ENCODE data around the gene BRIX1.
"Not testable (repeated sequence)": the region's sequence is repeated elsewhere in the genome, so short reads cannot be mapped to it uniquely, and the experiment has no call there.

The BRIX1 gene

GRCh38 chr5:34914671-34915138 lies 806 bp upstream of the BRIX1 start:
- peak; percentile 49 for DNase-seq (ENCODE audit: low spot score)

GRCh38 chr5:34915856-34916192 lies 313 bp downstream of the BRIX1 start:
- no peak for DNase-seq (ENCODE audit: low spot score)

GRCh38 chr5:34916518-34916917 lies 1.0 kb downstream of the BRIX1 start:
- no peak for DNase-seq (ENCODE audit: low spot score)

- no peak for DNase-seq (ENCODE audit: low spot score)
These were observed 2.5 kb downstream of the BRIX1 start for GRCh38 chr5:34918025-34918424.

- no peak for DNase-seq (ENCODE audit: low spot score)
These were observed 3.6 kb downstream of the BRIX1 start for GRCh38 chr5:34919077-34919476.

- DNase-seq (ENCODE audit: low spot score) = not testable (repeated sequence)
These were observed 7.7 kb downstream of the BRIX1 start for GRCh38 chr5:34923256-34923655.

- no peak for DNase-seq (ENCODE audit: low spot score)
These were observed 8.4 kb downstream of the BRIX1 start for GRCh38 chr5:34923694-34924461.

GRCh38 chr5:34924462-34924765 lies 8.9 kb downstream of the BRIX1 start:
- no peak for DNase-seq (ENCODE audit: low spot score)

- no peak for DNase-seq (ENCODE audit: low spot score)
These were observed 10.9 kb downstream of the BRIX1 start for GRCh38 chr5:34926318-34926888.

GRCh38 chr5:34927785-34928184 lies 12.3 kb downstream of the BRIX1 start:
- DNase-seq (ENCODE audit: low spot score) = no peak

- no peak for DNase-seq (ENCODE audit: low spot score)
These were observed 12.8 kb downstream of the BRIX1 start for GRCh38 chr5:34928267-34928666.

GRCh38 chr5:34929134-34929719 lies 13.7 kb downstream of the BRIX1 start, which contains the start of gene DNAJC21:
TSS of gene DNAJC21 (plus strand) at chr5:34929559. CDS start at chr5:34929820, 261 bp downstream.
- DNase-seq (ENCODE audit: low spot score) = peak; percentile 94

GRCh38 chr5:34929720-34930461 lies 14.4 kb downstream of the BRIX1 start:
- peak; percentile 85 for DNase-seq (ENCODE audit: low spot score)

GRCh38 chr5:34930462-34930844 lies 14.9 kb downstream of the BRIX1 start:
- no peak for DNase-seq (ENCODE audit: low spot score)

- DNase-seq (ENCODE audit: low spot score) = no peak
These were observed 15.4 kb downstream of the BRIX1 start for GRCh38 chr5:34930870-34931269.

- DNase-seq (ENCODE audit: low spot score) = no peak
These were observed 17.4 kb downstream of the BRIX1 start for GRCh38 chr5:34932947-34933346.

- no peak for DNase-seq (ENCODE audit: low spot score)
These were observed 26.4 kb downstream of the BRIX1 start for GRCh38 chr5:34941936-34942335.

GRCh38 chr5:34944044-34944443 lies 28.5 kb downstream of the BRIX1 start:
- DNase-seq (ENCODE audit: low spot score) = no peak

GRCh38 chr5:34944460-34945047 lies 29.0 kb downstream of the BRIX1 start:
- DNase-seq (ENCODE audit: low spot score) = no peak

GRCh38 chr5:34957321-34957720 lies 41.8 kb downstream of the BRIX1 start:
- no peak for DNase-seq (ENCODE audit: low spot score)

GRCh38 chr5:34957857-34958690 lies 42.6 kb downstream of the BRIX1 start:
- peak; percentile 67 for DNase-seq (ENCODE audit: low spot score)

GRCh38 chr5:34959323-34959722 lies 43.8 kb downstream of the BRIX1 start:
- no peak for DNase-seq (ENCODE audit: low spot score)

All from HuH-7 (cell line).